ENCODE data around the gene TBC1D21.

- TF ChIP-seq, protein P1, sequence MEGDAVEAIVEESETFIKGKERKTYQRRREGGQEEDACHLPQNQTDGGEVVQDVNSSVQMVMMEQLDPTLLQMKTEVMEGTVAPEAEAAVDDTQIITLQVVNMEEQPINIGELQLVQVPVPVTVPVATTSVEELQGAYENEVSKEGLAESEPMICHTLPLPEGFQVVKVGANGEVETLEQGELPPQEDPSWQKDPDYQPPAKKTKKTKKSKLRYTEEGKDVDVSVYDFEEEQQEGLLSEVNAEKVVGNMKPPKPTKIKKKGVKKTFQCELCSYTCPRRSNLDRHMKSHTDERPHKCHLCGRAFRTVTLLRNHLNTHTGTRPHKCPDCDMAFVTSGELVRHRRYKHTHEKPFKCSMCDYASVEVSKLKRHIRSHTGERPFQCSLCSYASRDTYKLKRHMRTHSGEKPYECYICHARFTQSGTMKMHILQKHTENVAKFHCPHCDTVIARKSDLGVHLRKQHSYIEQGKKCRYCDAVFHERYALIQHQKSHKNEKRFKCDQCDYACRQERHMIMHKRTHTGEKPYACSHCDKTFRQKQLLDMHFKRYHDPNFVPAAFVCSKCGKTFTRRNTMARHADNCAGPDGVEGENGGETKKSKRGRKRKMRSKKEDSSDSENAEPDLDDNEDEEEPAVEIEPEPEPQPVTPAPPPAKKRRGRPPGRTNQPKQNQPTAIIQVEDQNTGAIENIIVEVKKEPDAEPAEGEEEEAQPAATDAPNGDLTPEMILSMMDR (IDR thresholded peaks at IDR 0.05) = no peak
- TF ChIP-seq EZH2phosphoT487 (IDR thresholded peaks at IDR 0.05) = no peak
Measured at GRCh38 chr15:73857193-73857920, 16.0 kb upstream of the TBC1D21 start.

Measured in neural progenitor cell (in vitro differentiated cells).